Fibroblast of lung (primary cell): ENCODE measurements around the gene DOCK3. TPM values are rescaled to one million over a fixed set of nuclear protein-coding genes. Genes with fewer than 3 reads are reported as not detected.

Experiments
- DNase-seq, 2 donors: peaks; one replicate each; pipeline versions ENCODE4 v3.0.0 to v3.0.0-alpha.2; 2010; ENCODE audit warnings: low read depth in 2 of 2
- H2AFZ ChIP-seq: 2 replicates; pipeline ENCODE4 v1.5.1; 2012; ENCODE audit warnings: low read length, control low read depth, inconsistent platforms
- H3K27ac ChIP-seq: 2 replicates; pipeline ENCODE4 v1.5.1; 2011; ENCODE audit warnings: low read length, control low read depth; ENCODE audit not compliant: insufficient read depth
- H3K27me3 ChIP-seq: 2 replicates; pipeline ENCODE4 v1.5.1; 2011; ENCODE audit warnings: mild to moderate bottlenecking, low read length; ENCODE audit not compliant: control insufficient read depth, insufficient read depth
- H3K36me3 ChIP-seq: 2 replicates; pipeline ENCODE4 v1.5.1; 2011; ENCODE audit warnings: low read length; ENCODE audit not compliant: control insufficient read depth, insufficient read depth
- H3K4me1 ChIP-seq: 2 replicates; pipeline ENCODE4 v1.5.1; 2011; ENCODE audit warnings: low read length; ENCODE audit not compliant: control insufficient read depth, insufficient read depth; ENCODE audit errors: extremely low read depth
- H3K4me2 ChIP-seq: 2 replicates; pipeline ENCODE4 v1.5.1; 2011; ENCODE audit warnings: low read length, control low read depth; ENCODE audit not compliant: insufficient read depth; ENCODE audit errors: extremely low read depth
- H3K4me3 ChIP-seq, 4 experiments: fragments of 200-600 bp in 1 of 4; sonication (generic) in 1 of 4; replicated peaks in 1 of 4; 2 replicates each; pipeline ENCODE4 v1.5.1; 2011 to 2016; ENCODE audit warnings: low read length in 4 of 4, low read depth in 3 of 4, mild to moderate bottlenecking in 3 of 4, control low read depth in 2 of 4, inconsistent platforms in 1 of 4, mixed read lengths in 1 of 4; ENCODE audit not compliant: insufficient read depth in 1 of 4; ENCODE audit errors: control extremely low read depth in 1 of 4
- H3K79me2 ChIP-seq: 2 replicates; pipeline ENCODE4 v1.5.1; 2012; ENCODE audit warnings: mild to moderate bottlenecking, low read length, inconsistent platforms; ENCODE audit not compliant: control insufficient read depth, insufficient read depth
- H3K9ac ChIP-seq: 2 replicates; pipeline ENCODE4 v1.5.1; 2011; ENCODE audit warnings: mild to moderate bottlenecking, low read length, control low read depth; ENCODE audit not compliant: insufficient read depth
- H3K9me3 ChIP-seq: 2 replicates; pipeline ENCODE4 v1.5.1; 2012; ENCODE audit warnings: low read depth, low read length; ENCODE audit not compliant: control insufficient read depth, insufficient read depth
- H4K20me1 ChIP-seq: 2 replicates; pipeline ENCODE4 v1.5.1; 2011; ENCODE audit warnings: low read length; ENCODE audit not compliant: control insufficient read depth, insufficient read depth; ENCODE audit errors: extremely low read depth
- CTCF ChIP-seq, 2 donors: IDR thresholded peaks in 1 of 2; conservative IDR thresholded peaks in 1 of 2; 1 replicate in 1 of 2; 2 replicates in 1 of 2; pipeline ENCODE4 v1.5.1; 2011 to 2012; ENCODE audit warnings: low read length in 2 of 2, control low read depth in 1 of 2, inconsistent platforms in 1 of 2, low read depth in 1 of 2, mild to moderate bottlenecking in 1 of 2
- EZH2 ChIP-seq: IDR thresholded peaks from 2 replicates; pipeline ENCODE4 v1.5.1; 2012; ENCODE audit warnings: low read length, control low read depth, mild to moderate bottlenecking; ENCODE audit errors: missing control alignments
- polyA plus RNA-seq, 2 donors: library from polyadenylated mRNA; depleted of rRNA in 1 of 2; stranded (reverse) in 1 of 2; unstranded in 1 of 2; fragments of >200 nt; gene quantifications; 2 replicates each; pipeline ENCODE4 v1.2.1, GENCODE V29; 2011 to 2012; ENCODE audit warnings: missing spikeins in 1 of 2
- total RNA-seq: library from RNA; depleted of rRNA; stranded (reverse); fragments of >200 nt; gene quantifications from 2 replicates; pipeline ENCODE4 v1.2.1, GENCODE V29; 2014

Gene DOCK3
- total and polyA plus RNA-seq, 2 donors (not counting 1 experiment from before 2014, with no cell fraction given): 0.07 to 0.17 TPM

DNA sequence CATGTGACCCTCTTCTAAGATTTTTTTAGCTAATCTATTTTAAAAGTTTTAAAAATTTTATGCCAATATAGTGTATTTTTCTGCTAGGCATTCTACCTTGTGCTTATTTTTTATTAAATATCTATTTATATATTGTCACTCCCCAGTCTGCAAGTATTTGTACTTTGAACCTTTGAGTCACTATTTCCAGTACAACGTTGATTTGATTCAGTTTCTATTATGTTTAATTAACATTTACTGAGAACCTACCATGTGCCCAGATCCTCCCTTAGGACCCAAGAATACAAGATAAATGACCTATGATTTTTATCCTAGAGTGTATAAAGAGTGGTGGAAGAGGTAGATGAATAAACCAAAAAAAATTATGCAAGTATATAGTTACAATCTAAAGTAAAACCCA is 311.2 kb downstream of the DOCK3 start:
- Histone ChIP-seq H3K79me2 (no peaks in the 10 kb centered on the region), H3K9me3 (no peaks in the 10 kb centered on the region), H3K36me3 (no peaks in the 10 kb centered on the region), H4K20me1 (no peaks in the 10 kb centered on the region), H3K4me1 (no peaks in the 10 kb centered on the region), H3K27me3 (no peaks in the 10 kb centered on the region), H2AFZ (no peak overlapping the region), H3K4me3 (no peak overlapping the region), H3K9ac (no peak overlapping the region), H3K4me2 (no peak overlapping the region), H3K27ac (no peak overlapping the region)
- no peak for DNase-seq
- TF ChIP-seq CTCF (conservative IDR thresholded peaks at IDR 0.05 in 1 of 2, IDR thresholded peaks at IDR 0.05 in 1 of 2; ENCODE audit: low read depth in 1 of 2, low read length in 2 of 2) (no peak), EZH2 (no peak)

DNA sequence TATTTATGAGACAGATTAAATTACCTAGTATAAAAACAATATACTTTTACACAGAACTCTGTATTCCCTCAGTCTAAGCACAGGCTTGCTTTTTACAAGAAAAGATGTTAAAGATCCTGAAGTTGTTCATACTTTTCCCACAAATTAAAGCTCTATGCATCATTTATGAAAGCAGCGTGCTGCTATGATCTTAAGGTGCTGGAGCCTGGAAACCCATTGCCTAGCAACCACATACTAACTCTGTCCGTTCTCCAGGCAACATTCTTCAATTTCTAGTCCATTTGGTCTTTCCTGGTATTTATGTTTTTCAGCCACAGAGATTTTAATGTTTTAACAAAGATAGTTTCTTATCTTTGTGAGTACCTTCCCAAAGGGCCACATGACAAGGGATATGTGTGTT is 312.0 kb downstream of the DOCK3 start:
- no peaks in the 10 kb centered on the region for H3K27me3 ChIP-seq
- no peak overlapping the region for H3K9ac ChIP-seq
- no peaks in the 10 kb centered on the region for H3K36me3 ChIP-seq
- DNase-seq: no peak
- H3K79me2 ChIP-seq: no peaks in the 10 kb centered on the region
- H3K4me2 ChIP-seq: no peak overlapping the region
- H3K9me3 ChIP-seq: no peaks in the 10 kb centered on the region
- TF ChIP-seq EZH2 (no peak), CTCF (conservative IDR thresholded peaks at IDR 0.05 in 1 of 2, IDR thresholded peaks at IDR 0.05 in 1 of 2; ENCODE audit: low read depth in 1 of 2, low read length in 2 of 2) (no peak)
- no peak overlapping the region for H3K27ac ChIP-seq
- H3K4me3 ChIP-seq: no peak overlapping the region
- no peak overlapping the region for H2AFZ ChIP-seq
- no peaks in the 10 kb centered on the region for H4K20me1 ChIP-seq
- no peaks in the 10 kb centered on the region for H3K4me1 ChIP-seq

- Histone ChIP-seq H3K27ac (no peak overlapping the region), H3K9ac (no peak overlapping the region), H3K36me3 (no peaks in the 10 kb centered on the region), H2AFZ (no peak overlapping the region), H3K4me3 (no peak overlapping the region), H3K79me2 (no peaks in the 10 kb centered on the region), H4K20me1 (no peaks in the 10 kb centered on the region), H3K4me1 (no peaks in the 10 kb centered on the region), H3K27me3 (no peaks in the 10 kb centered on the region), H3K9me3 (no peaks in the 10 kb centered on the region), H3K4me2 (no peak overlapping the region)
- DNase-seq: no peak
- no peak for TF ChIP-seq CTCF (conservative IDR thresholded peaks at IDR 0.05 in 1 of 2, IDR thresholded peaks at IDR 0.05 in 1 of 2; ENCODE audit: low read depth in 1 of 2, low read length in 2 of 2)
- no peak for TF ChIP-seq EZH2
These were observed 319.8 kb downstream of the DOCK3 start for GRCh38 chr3:50994537-50994936.
